Small intestine (tissue), 7 donors: Measurements from ENCODE around the gene TCTN1. TPM values are rescaled to one million over a fixed set of nuclear protein-coding genes. Genes with fewer than 3 reads are reported as not detected.
A peak's percentile ranks its signal among the peaks of the same experiment; 100 is the strongest.

Experiments used
- DNase-seq, 2 donors: peaks; one replicate each; pipeline versions ENCODE4 v3.0.0 to v3.0.0-alpha.2; 2013
- FAIRE-seq: peaks from 2 replicates; lab custom pipeline; 2012; peaks lifted over from hg19 to GRCh38; lab: Jason Lieb, UNC
- H3K27ac ChIP-seq, 3 donors: one replicate each; pipeline ENCODE4 v1.5.1; 2013; ENCODE audit warnings: low read length in 2 of 3, mild to moderate bottlenecking in 2 of 3, control low read depth in 1 of 3, inconsistent platforms in 1 of 3, low read depth in 1 of 3, moderate library complexity in 1 of 3
- H3K27me3 ChIP-seq, 3 donors: one replicate each; pipeline ENCODE4 v1.6.1; 2013; ENCODE audit warnings: low read length in 3 of 3, inconsistent platforms in 1 of 3; ENCODE audit not compliant: control insufficient read depth in 3 of 3, insufficient read depth in 3 of 3
- H3K36me3 ChIP-seq, 3 donors: one replicate each; pipeline ENCODE4 v1.6.1; 2013; ENCODE audit warnings: low read length in 3 of 3, inconsistent platforms in 1 of 3, low read depth in 1 of 3, mild to moderate bottlenecking in 1 of 3, moderate library complexity in 1 of 3; ENCODE audit not compliant: control insufficient read depth in 3 of 3, insufficient read depth in 2 of 3
- H3K4me1 ChIP-seq, 3 donors: one replicate each; pipeline ENCODE4 v1.6.1; 2013; ENCODE audit warnings: low read length in 2 of 3, inconsistent platforms in 1 of 3, low read depth in 1 of 3, mild to moderate bottlenecking in 1 of 3, moderate library complexity in 1 of 3; ENCODE audit not compliant: control insufficient read depth in 3 of 3, insufficient read depth in 2 of 3
- H3K4me3 ChIP-seq, 3 donors: one replicate each; pipeline ENCODE4 v1.5.1; 2013; ENCODE audit warnings: low read length in 3 of 3, control low read depth in 1 of 3, inconsistent platforms in 1 of 3, low read depth in 1 of 3, mild to moderate bottlenecking in 1 of 3, moderate library complexity in 1 of 3
- H3K9me3 ChIP-seq, 2 donors: one replicate each; pipeline ENCODE4 v1.6.1; 2013; ENCODE audit warnings: low read depth in 1 of 2, low read length in 1 of 2; ENCODE audit not compliant: control insufficient read depth in 2 of 2, insufficient read depth in 1 of 2
- WGBS, 3 donors: extraction: QIAGEN DNeasy Blood & Tissue Kit; methylation state at CpG; one replicate each; pipeline ENCODE4 v1.1.7; 2013; 5-methylcytosine and 5-hydroxymethylcytosine counted together
- polyA plus RNA-seq, 4 donors: library from polyadenylated mRNA; stranded (reverse) in 3 of 4; unstranded in 1 of 4; fragments of 200-250 nt in 3 of 4; fragments of 120-200 nt in 1 of 4; gene quantifications; one replicate each; pipeline versions ENCODE4 v1.2.1 to v1.2.3, GENCODE V29; 2013
- donor health status: healthy with polysubstance abuse.
- donor health status: control.
- donor health status: control.
- donor health status: Bipolar disorder and iron deficiency.
- donor health status: healthy.

Gene TCTN1
- polyA plus RNA-seq, 4 donors, result 0.67 to 25.2 (median 3.6) TPM

DNA sequence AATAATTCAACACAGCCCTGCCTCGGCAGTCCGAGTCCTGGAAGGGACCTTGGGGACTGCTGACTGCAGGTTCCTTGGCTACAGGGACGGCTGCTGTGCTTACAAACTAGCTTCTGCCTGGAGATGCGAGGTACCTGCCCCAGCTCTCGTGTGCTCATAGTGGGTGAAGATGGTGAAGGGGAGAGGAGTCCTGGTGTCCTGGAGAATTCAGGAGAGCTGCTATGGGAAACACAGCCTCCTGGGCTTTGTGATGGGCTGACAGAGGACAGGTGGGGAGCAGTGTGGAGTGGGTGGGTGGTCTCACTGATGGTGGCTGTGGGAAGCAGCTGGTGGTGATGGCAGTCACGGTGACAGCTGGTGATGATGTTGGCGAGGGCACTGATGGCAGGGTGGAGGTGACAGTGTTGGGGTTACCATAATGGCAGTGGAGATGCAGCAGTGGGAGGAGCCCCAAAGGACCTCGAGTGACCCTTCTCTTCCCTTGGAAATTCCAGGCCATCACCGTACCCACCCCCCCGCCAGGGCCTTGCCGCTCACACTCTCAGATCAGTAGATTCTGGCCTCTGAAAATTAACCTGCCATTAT lies 42.2 kb downstream of the TCTN1 start:
- Histone ChIP-seq H3K27me3 (no peaks in the 10 kb centered on the region), H3K9me3 (no peaks in the 10 kb centered on the region), H3K4me3 (no peak overlapping the region), H3K36me3 (peaks cover 0 to 9% (median 0%) of the 10 kb centered on the region in 3 donors), H3K4me1 (no peaks in the 10 kb centered on the region), H3K27ac (no peak overlapping the region)
- FAIRE-seq (no peak), DNase-seq (no peak)
- WGBS, 3 donors, result 87 to 88% (median 87%) methylated on average over 11 of the region's 11 CpGs

DNA sequence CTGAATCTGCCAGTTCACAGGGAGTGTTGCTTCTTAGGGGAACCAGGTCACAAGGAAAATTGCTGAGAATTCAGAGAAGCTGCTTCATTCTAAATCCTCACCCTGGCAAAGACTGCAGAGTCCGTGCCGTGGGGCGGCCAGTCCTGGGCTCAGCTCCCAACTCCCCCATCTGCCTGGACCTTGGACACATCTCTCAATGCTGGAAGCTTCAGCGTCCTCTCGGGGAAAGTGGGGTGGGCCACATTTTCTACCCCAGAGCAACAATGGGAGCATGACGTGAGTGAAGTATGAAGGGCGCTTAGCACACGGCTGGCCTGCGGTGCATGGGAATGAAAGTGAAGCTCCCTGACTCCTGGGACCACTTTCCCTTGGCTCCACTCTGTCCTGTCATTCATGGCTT lies 43.8 kb downstream of the TCTN1 start:
- no peak for FAIRE-seq
- peaks cover 0 to 6% (median 0%) of the 10 kb centered on the region in 3 donors for H3K36me3 ChIP-seq
- no peak for DNase-seq
- no peaks in the 10 kb centered on the region for H3K4me1 ChIP-seq
- H3K4me3 ChIP-seq, result no peak overlapping the region
- WGBS, 3 donors, result 80 to 86% (median 82%) methylated on average over 9 of the region's 9 CpGs
- H3K9me3 ChIP-seq, result no peaks in the 10 kb centered on the region
- H3K27ac ChIP-seq, result no peak overlapping the region
- no peaks in the 10 kb centered on the region for H3K27me3 ChIP-seq

- 78 to 82% (median 79%) methylated on average over 9 of the region's 9 CpGs for WGBS, 3 donors
- no peaks in the 10 kb centered on the region for H3K27me3 ChIP-seq
- no peak for FAIRE-seq
- no peaks in the 10 kb centered on the region for H3K9me3 ChIP-seq
- H3K27ac ChIP-seq, result no peak overlapping the region
- peaks cover 0 to 6% (median 0%) of the 10 kb centered on the region in 3 donors for H3K36me3 ChIP-seq
- no peak overlapping the region for H3K4me3 ChIP-seq
- DNase-seq, result no peak
- no peaks in the 10 kb centered on the region for H3K4me1 ChIP-seq
Observed at GRCh38 chr12:110658242-110658641, 44.3 kb downstream of the TCTN1 start.

DNA sequence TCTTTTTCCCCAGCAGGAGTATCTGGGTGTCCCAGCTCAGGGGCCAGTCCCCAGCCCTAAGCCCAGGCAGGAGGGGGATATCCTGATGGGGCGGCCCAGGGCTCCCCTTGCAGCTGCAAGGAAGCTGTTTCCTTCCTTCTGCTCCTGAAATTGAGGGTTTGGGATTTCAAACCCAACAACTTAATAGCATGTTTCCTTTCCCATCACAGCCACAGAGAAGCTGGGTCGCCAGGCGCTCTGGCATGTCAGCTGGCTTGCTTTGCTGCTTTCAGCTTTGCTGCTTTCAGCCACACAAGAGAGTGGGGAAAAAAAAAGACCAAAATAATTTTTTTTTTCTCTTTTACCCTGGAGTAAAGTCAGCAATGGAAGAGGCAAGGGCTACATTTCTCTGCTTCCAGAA lies 44.9 kb downstream of the TCTN1 start:
- Histone ChIP-seq H3K36me3 (peaks cover 0 to 6% (median 0%) of the 10 kb centered on the region in 3 donors), H3K4me3 (no peak overlapping the region), H3K4me1 (no peaks in the 10 kb centered on the region), H3K9me3 (peaks cover 0 to 1% of the 10 kb centered on the region in 2 donors), H3K27me3 (no peaks in the 10 kb centered on the region), H3K27ac (no peak overlapping the region)
- DNase-seq (no peak), FAIRE-seq (no peak)
- 83 to 84% (median 84%) methylated on average over 3 of the region's 3 CpGs for WGBS, 3 donors

GRCh38 chr12:110661337-110661972 lies 47.5 kb downstream of the TCTN1 start:
- H3K9me3 ChIP-seq, result peaks cover 0 to 19% of the 10 kb centered on the region in 2 donors
- no peaks in the 10 kb centered on the region for H3K4me1 ChIP-seq
- DNase-seq, result peak in 1 of 2 donors; percentile 5
- WGBS, 3 donors, result 56 to 78% (median 64%) methylated on average over 23 of the region's 23 CpGs
- no peak overlapping the region for H3K27ac ChIP-seq
- no peak for FAIRE-seq
- H3K36me3 ChIP-seq, result no peaks in the 10 kb centered on the region
- no peaks in the 10 kb centered on the region for H3K27me3 ChIP-seq
- no peak overlapping the region for H3K4me3 ChIP-seq

DNA sequence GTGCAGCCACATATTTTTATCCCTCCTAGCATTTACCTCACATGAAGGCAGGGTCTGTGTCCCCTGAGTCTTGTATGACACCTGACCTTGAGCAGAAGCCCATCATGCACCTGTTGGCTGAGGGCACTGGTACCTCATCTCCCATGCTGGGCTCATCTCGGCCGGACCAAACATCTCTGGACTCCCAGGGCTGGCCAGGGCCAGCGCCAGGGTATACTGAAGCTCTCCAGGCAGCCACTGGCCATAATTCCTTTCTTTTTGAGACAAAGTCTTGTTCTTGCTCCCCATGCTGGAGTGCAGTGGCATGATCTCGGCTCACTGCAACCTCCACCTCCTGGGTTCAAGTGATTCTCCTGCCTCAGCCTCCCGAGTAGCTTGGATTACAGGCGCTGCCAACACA lies 53.0 kb downstream of the TCTN1 start:
- H3K9me3 ChIP-seq, result peaks cover 0 to 24% of the 10 kb centered on the region in 2 donors
- H3K27me3 ChIP-seq, result no peaks in the 10 kb centered on the region
- WGBS, 3 donors, result 95 to 98% (median 98%) methylated on average over 6 of the region's 6 CpGs
- no peaks in the 10 kb centered on the region for H3K4me1 ChIP-seq
- no peaks in the 10 kb centered on the region for H3K36me3 ChIP-seq
- FAIRE-seq (no peak), DNase-seq (no peak)
- no peak overlapping the region for H3K4me3 ChIP-seq
- no peak overlapping the region for H3K27ac ChIP-seq

- 89 to 96% (median 94%) methylated on average over 3 of the region's 3 CpGs for whole genome bisulfite sequencing, 3 donors
- H3K27ac ChIP-seq, result no peak overlapping the region
- DNase-seq (no peak), FAIRE-seq (no peak)
- H3K9me3 ChIP-seq, result peaks cover 0 to 24% of the 10 kb centered on the region in 2 donors
- no peaks in the 10 kb centered on the region for H3K27me3 ChIP-seq
- H3K4me3 ChIP-seq, result no peak overlapping the region
- H3K4me1 ChIP-seq, result no peaks in the 10 kb centered on the region
- H3K36me3 ChIP-seq, result peaks cover 0 to 2% (median 0%) of the 10 kb centered on the region in 3 donors
Observed at GRCh38 chr12:110667671-110668070, 53.7 kb downstream of the TCTN1 start.

GRCh38 chr12:110668480-110669192 lies 54.7 kb downstream of the TCTN1 start:
- FAIRE-seq (no peak), DNase-seq (no peak)
- Histone ChIP-seq H3K4me1 (no peaks in the 10 kb centered on the region), H3K27me3 (no peaks in the 10 kb centered on the region), H3K36me3 (peaks cover 0 to 2% (median 0%) of the 10 kb centered on the region in 3 donors), H3K4me3 (no peak overlapping the region), H3K9me3 (peaks cover 0 to 24% of the 10 kb centered on the region in 2 donors), H3K27ac (no peak overlapping the region)
- 86 to 92% (median 92%) methylated on average over 12 of the region's 12 CpGs for WGBS, 3 donors
